Tibial nerve (tissue), 4 donors: ENCODE results near the gene MTCL3.

Experiments used
- DNase-seq, 2 donors: peaks; one replicate each; pipeline ENCODE4 v3.0.0-alpha.2; 2019; ENCODE audit warnings: low spot score in 2 of 2
- H3K27ac ChIP-seq, 4 donors: fragments of 200-600 bp; sonication (generic) in 3 of 4; one replicate each; pipeline ENCODE4 v1.5.1; 2017 to 2019; ENCODE audit warnings: mild to moderate bottlenecking in 1 of 4
- H3K27me3 ChIP-seq, 2 donors: fragments of 200-600 bp; sonication (generic) in 1 of 2; one replicate each; pipeline versions ENCODE4 v1.5.1 to v1.6.0; 2017 to 2019
- H3K36me3 ChIP-seq, 3 donors: fragments of 200-600 bp; sonication (generic); one replicate each; pipeline ENCODE4 v1.5.1; 2018 to 2019
- H3K4me1 ChIP-seq, 4 donors: fragments of 200-600 bp; sonication (generic) in 3 of 4; one replicate each; pipeline ENCODE4 v1.5.1; 2017 to 2019
- H3K4me3 ChIP-seq, 4 donors: fragments of 200-600 bp; sonication (generic) in 3 of 4; one replicate each; pipeline ENCODE4 v1.5.1; 2017 to 2019; ENCODE audit warnings: mild to moderate bottlenecking in 1 of 4, moderate library complexity in 1 of 4
- H3K9me3 ChIP-seq, 4 donors: fragments of 200-600 bp; sonication (generic) in 3 of 4; one replicate each; pipeline ENCODE4 v1.5.1; 2017 to 2019
- EP300 ChIP-seq, 2 donors: sonication (generic); formaldehyde crosslinking; IDR thresholded peaks; one replicate each; pipeline ENCODE4 v1.6.1; 2017; ENCODE audit warnings: antibody characterized with exemption in 2 of 2, mild to moderate bottlenecking in 1 of 2
- POLR2A ChIP-seq, 2 donors: fragments of 450-650 bp; IDR thresholded peaks; one replicate each; pipeline ENCODE4 v1.6.1; 2017; ENCODE audit warnings: antibody characterized with exemption in 2 of 2, mild to moderate bottlenecking in 2 of 2, moderate library complexity in 2 of 2
- WGBS, 2 donors: methylation state at CpG; one replicate each; pipeline ENCODE4 v1.1.5; 2018; 5-methylcytosine and 5-hydroxymethylcytosine counted together
- TF ChIP-seq, protein P1 (sequence below), 5 experiments: fragments of 200-600 bp in 3 of 5; fragments of 450-650 bp in 2 of 5; sonication (generic) in 3 of 5; IDR thresholded peaks; one replicate each; pipeline ENCODE4 v1.5.1; 2016 to 2019; ENCODE audit warnings: antibody characterized with exemption in 5 of 5, mild to moderate bottlenecking in 3 of 5, moderate library complexity in 2 of 5

The MTCL3 gene

DNA sequence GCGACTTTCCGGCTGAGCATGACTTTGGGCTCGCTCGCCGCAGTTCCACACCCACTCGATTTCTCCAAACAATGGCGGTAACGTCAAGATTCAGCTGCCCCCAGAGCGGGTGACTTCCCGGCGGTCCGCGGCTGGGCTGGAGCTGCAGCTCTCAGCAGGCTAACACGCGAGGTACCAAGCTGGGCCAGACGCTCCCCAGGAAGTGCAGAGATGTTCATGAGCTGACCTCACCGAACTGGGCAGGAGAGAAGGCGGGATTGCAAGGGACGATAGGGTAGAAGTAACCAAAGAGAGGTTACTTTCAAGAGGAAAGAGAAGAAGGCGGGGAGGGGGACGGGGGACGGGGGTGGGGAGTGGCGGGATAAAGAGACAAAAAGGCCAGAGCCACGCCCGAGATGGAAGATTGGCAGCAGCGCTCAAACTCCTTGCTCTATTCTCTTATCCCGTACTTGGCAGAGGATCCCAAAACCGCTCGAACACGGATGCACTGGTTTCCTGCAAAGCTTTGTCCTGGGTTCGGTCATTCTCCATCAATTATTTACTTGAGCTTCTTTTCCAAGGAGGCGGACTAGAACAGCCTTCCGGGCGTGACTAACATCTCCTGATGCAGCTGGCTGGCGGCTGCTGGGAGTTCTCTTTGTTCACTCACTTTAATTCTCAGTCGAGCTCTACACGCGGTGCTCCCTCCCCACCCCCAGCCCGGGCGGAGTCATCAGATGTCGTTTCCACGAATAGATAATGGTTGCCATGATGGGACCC is at the start of gene MTCL3:
Gene MTCL3, minus strand, starts transcription at position 626 of the 759 bp plus-strand sequence.
- peak within 1 kb of the TSS in 3 of 4 donors; percentile 16 to 31 (median 26) for H3K4me3 ChIP-seq
- DNase-seq, result no peak
- H3K27ac ChIP-seq, result no peak within 1 kb of the TSS
- H3K27me3 ChIP-seq, result peaks cover 0 to 43% of the 10 kb centered on the region in 2 donors
- WGBS, 2 donors, result 3 to 5% methylated on average over 41 to 42 of the region's 42 CpGs
- H3K4me1 ChIP-seq, result peaks cover 0 to 37% (median 13%) of the 10 kb centered on the region in 4 donors
- no peaks in the 10 kb centered on the region for H3K9me3 ChIP-seq
- no peaks in the 10 kb centered on the region for H3K36me3 ChIP-seq
- TF ChIP-seq, protein P1, sequence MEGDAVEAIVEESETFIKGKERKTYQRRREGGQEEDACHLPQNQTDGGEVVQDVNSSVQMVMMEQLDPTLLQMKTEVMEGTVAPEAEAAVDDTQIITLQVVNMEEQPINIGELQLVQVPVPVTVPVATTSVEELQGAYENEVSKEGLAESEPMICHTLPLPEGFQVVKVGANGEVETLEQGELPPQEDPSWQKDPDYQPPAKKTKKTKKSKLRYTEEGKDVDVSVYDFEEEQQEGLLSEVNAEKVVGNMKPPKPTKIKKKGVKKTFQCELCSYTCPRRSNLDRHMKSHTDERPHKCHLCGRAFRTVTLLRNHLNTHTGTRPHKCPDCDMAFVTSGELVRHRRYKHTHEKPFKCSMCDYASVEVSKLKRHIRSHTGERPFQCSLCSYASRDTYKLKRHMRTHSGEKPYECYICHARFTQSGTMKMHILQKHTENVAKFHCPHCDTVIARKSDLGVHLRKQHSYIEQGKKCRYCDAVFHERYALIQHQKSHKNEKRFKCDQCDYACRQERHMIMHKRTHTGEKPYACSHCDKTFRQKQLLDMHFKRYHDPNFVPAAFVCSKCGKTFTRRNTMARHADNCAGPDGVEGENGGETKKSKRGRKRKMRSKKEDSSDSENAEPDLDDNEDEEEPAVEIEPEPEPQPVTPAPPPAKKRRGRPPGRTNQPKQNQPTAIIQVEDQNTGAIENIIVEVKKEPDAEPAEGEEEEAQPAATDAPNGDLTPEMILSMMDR (IDR thresholded peaks at IDR 0.05), result no peak
- no peak for TF ChIP-seq POLR2A (IDR thresholded peaks at IDR 0.05)
- no peak for TF ChIP-seq EP300 (IDR thresholded peaks at IDR 0.05)

DNA sequence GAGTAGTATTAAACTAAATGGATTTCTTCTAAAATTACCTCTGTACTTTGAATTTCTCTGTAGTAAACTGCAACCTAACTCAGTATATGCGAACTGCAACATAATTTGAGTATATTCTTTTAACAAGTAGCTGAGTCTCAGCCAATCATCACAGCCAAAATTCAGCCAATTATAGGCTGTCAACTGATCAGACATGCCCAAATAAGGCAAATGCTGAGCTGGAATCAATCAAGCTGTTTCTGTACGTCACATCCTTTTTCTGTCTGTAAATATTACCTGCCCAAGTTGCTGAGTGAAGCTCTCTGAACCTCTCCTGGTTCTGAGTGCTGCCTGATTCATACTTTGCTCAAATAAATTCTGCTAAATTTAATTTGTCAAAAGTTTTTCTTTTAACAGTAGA is 48.3 kb upstream of the MTCL3 start:
- WGBS, 2 donors, result 68 to 71% methylated on average over 2 of the region's 2 CpGs
- Histone ChIP-seq H3K4me3 (no peak overlapping the region), H3K27me3 (no peaks in the 10 kb centered on the region), H3K27ac (no peak overlapping the region), H3K36me3 (no peaks in the 10 kb centered on the region), H3K4me1 (no peaks in the 10 kb centered on the region), H3K9me3 (no peaks in the 10 kb centered on the region)
- no peak for TF ChIP-seq EP300 (IDR thresholded peaks at IDR 0.05)
- TF ChIP-seq, protein P1 (IDR thresholded peaks at IDR 0.05), result no peak
- no peak for TF ChIP-seq POLR2A (IDR thresholded peaks at IDR 0.05)
- no peak for DNase-seq

DNA sequence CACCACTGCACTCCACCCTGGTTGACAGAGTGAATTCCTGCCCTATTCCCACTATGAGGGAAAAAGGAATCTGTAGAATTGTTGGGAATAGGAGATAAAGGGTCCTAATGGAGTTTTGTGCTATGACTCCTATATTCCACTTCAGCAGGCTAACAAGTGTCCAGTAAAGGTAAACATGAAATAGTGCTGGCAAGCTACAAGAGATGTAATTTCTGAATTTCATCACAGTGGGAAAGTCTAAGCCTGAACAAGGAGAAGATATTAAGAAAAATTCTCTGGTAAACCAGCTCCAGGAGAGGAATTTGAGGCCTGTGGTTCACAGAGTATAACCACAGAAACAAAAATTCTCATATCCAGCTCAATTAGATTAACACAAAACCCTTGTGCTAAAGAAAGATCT is 47.5 kb upstream of the MTCL3 start:
- no peak for TF ChIP-seq POLR2A (IDR thresholded peaks at IDR 0.05)
- no peaks in the 10 kb centered on the region for H3K36me3 ChIP-seq
- H3K9me3 ChIP-seq, result no peaks in the 10 kb centered on the region
- H3K4me1 ChIP-seq, result no peaks in the 10 kb centered on the region
- H3K27ac ChIP-seq, result no peak overlapping the region
- H3K27me3 ChIP-seq, result no peaks in the 10 kb centered on the region
- no peak for DNase-seq
- no peak overlapping the region for H3K4me3 ChIP-seq

DNA sequence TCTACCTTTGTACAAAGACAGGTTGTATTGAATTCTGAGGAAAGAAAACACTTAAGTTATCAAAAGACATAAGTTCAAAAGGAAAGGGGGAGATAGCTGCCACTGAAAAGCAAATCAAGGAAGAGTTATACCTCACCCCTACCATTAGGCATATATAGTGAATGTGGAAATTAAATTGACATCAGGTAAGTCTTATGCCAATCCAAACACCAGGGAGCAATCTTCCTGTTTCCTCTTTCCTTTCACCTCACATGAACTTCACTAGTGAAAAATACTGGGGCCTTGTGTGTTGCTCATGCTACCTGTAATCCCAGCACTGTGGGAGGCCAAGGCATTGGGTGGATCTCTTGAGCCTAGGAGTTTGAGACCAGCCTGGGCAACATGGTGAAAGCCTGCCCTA is 47.0 kb upstream of the MTCL3 start:
- H3K9me3 ChIP-seq, result no peaks in the 10 kb centered on the region
- H3K4me3 ChIP-seq, result no peak overlapping the region
- DNase-seq, result no peak
- H3K36me3 ChIP-seq, result no peaks in the 10 kb centered on the region
- no peaks in the 10 kb centered on the region for H3K27me3 ChIP-seq
- TF ChIP-seq, protein P1 (IDR thresholded peaks at IDR 0.05), result no peak
- TF ChIP-seq POLR2A (IDR thresholded peaks at IDR 0.05) (no peak), EP300 (IDR thresholded peaks at IDR 0.05) (no peak)
- H3K27ac ChIP-seq, result no peak overlapping the region
- no peaks in the 10 kb centered on the region for H3K4me1 ChIP-seq

DNA sequence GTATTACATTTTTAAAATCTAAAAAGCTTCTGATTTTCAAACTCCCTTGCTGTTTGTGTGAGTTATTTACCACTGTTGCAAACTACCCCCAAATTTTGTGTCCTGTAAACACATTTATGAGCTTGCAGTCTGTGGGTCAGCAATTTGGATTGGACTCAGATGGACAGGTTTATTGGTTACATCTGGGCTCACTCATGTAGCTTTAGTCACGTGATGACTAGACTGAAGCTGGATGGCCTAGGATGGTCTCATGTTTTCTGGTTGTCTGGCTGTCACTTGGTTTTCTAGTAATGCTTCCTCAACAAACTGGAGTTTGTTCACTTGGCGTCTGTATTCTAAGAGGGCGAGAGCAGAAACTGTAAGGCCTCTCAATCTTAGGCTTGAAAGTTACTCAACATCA is 45.6 kb upstream of the MTCL3 start:
- Histone ChIP-seq H3K27me3 (no peaks in the 10 kb centered on the region), H3K4me3 (no peak overlapping the region), H3K27ac (no peak overlapping the region), H3K4me1 (no peaks in the 10 kb centered on the region), H3K36me3 (no peaks in the 10 kb centered on the region), H3K9me3 (no peaks in the 10 kb centered on the region)
- TF ChIP-seq, protein P1 (IDR thresholded peaks at IDR 0.05), result no peak
- no peak for TF ChIP-seq POLR2A (IDR thresholded peaks at IDR 0.05)
- no peak for TF ChIP-seq EP300 (IDR thresholded peaks at IDR 0.05)
- DNase-seq, result no peak
- 69 to 83% methylated on average over 3 of the region's 3 CpGs for WGBS, 2 donors
